Chondrocyte (in vitro differentiated cells): ENCODE data around the gene L1TD1. TPM values are rescaled to one million over a fixed set of nuclear protein-coding genes. Genes with fewer than 3 reads are reported as not detected.
"Not testable (repeated sequence)": the region's sequence is repeated elsewhere in the genome, so short reads cannot be mapped to it uniquely, and the experiment has no call there.

Source experiments
- DNase-seq: peaks from one replicate; pipeline ENCODE4 v3.0.0; 2021; ENCODE audit warnings: mixed read lengths, low spot score
- H3K27ac Mint-ChIP-seq: one replicate; pipeline ENCODE4 v1.8.0; 2021; ENCODE audit warnings: mild to moderate bottlenecking, moderate library complexity, mixed read lengths; ENCODE audit not compliant: unreplicated experiment
- H3K27me3 Mint-ChIP-seq: 2 replicates; pipeline ENCODE4 v1.8.0; 2021; ENCODE audit warnings: low read depth, mixed read lengths
- H3K36me3 Mint-ChIP-seq: 2 replicates; pipeline ENCODE4 v1.8.0; 2021; ENCODE audit warnings: low read depth, mixed read lengths
- H3K4me1 Mint-ChIP-seq: 2 replicates; pipeline ENCODE4 v1.8.0; 2021; ENCODE audit warnings: low read depth, mild to moderate bottlenecking, mixed read lengths
- H3K4me3 Mint-ChIP-seq: one replicate; pipeline ENCODE4 v1.8.0; 2021; ENCODE audit warnings: mild to moderate bottlenecking, moderate library complexity, mixed read lengths; ENCODE audit not compliant: unreplicated experiment
- H3K9me3 Mint-ChIP-seq: 2 replicates; pipeline ENCODE4 v1.8.0; 2021; ENCODE audit warnings: low read depth, mixed read lengths
- total RNA-seq: library from RNA; stranded (reverse); gene quantifications from 3 replicates; pipeline ENCODE4 v1.2.1, GENCODE V29; 2021
- TF ChIP-seq, protein P1 (sequence below): fragments of 200-600 bp; sonication (generic); IDR thresholded peaks from 2 replicates; pipeline ENCODE4 v1.5.0; 2021; ENCODE audit warnings: antibody characterized with exemption, mild to moderate bottlenecking, moderate library complexity

The L1TD1 gene
- total RNA-seq, 1 donor from 2014 or later = 0.12 TPM

DNA sequence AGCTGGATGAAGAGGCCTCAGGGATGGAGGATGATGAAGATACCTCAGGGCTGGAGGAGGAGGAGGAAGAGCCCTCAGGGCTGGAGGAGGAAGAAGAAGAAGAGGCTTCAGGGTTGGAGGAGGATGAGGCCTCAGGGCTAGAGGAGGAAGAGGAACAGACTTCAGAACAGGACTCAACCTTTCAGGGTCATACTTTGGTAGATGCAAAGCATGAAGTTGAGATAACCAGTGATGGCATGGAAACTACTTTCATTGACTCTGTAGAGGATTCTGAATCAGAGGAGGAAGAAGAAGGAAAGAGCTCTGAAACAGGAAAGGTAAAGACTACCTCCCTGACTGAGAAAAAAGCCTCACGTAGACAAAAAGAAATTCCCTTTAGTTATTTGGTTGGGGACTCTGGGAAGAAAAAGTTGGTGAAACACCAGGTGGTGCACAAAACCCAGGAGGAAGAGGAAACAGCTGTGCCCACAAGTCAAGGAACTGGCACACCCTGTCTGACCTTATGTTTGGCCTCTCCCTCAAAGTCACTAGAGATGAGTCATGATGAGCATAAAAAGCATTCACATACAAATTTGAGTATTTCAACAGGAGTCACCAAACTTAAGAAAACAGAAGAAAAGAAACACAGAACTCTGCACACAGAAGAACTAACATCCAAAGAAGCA lies 15.4 kb downstream of the L1TD1 start:
- peaks cover 33% of the 10 kb centered on the region for H3K9me3 Mint-ChIP-seq
- peaks cover 7% of the 10 kb centered on the region for H3K4me1 Mint-ChIP-seq
- peak overlapping the region; percentile 38 for H3K27ac Mint-ChIP-seq
- H3K4me3 Mint-ChIP-seq = no peak overlapping the region
- TF ChIP-seq, protein P1, sequence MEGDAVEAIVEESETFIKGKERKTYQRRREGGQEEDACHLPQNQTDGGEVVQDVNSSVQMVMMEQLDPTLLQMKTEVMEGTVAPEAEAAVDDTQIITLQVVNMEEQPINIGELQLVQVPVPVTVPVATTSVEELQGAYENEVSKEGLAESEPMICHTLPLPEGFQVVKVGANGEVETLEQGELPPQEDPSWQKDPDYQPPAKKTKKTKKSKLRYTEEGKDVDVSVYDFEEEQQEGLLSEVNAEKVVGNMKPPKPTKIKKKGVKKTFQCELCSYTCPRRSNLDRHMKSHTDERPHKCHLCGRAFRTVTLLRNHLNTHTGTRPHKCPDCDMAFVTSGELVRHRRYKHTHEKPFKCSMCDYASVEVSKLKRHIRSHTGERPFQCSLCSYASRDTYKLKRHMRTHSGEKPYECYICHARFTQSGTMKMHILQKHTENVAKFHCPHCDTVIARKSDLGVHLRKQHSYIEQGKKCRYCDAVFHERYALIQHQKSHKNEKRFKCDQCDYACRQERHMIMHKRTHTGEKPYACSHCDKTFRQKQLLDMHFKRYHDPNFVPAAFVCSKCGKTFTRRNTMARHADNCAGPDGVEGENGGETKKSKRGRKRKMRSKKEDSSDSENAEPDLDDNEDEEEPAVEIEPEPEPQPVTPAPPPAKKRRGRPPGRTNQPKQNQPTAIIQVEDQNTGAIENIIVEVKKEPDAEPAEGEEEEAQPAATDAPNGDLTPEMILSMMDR = no peak
- no peaks in the 10 kb centered on the region for H3K27me3 Mint-ChIP-seq
- H3K36me3 Mint-ChIP-seq = peaks cover 19% of the 10 kb centered on the region
- no peak for DNase-seq

DNA sequence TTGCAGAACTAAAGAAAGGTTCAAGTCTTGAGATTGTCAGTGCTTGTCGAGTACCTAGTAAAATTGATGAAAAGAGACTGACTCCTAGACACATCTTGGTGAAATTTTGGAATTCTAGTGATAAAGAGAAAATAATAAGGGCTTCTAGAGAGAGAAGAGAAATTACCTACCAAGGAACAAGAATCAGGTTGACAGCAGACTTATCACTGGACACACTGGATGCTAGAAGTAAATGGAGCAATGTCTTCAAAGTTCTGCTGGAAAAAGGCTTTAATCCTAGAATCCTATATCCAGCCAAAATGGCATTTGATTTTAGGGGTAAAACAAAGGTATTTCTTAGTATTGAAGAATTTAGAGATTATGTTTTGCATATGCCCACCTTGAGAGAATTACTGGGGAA lies 16.3 kb downstream of the L1TD1 start:
- no peak overlapping the region for H3K4me3 Mint-ChIP-seq

DNA sequence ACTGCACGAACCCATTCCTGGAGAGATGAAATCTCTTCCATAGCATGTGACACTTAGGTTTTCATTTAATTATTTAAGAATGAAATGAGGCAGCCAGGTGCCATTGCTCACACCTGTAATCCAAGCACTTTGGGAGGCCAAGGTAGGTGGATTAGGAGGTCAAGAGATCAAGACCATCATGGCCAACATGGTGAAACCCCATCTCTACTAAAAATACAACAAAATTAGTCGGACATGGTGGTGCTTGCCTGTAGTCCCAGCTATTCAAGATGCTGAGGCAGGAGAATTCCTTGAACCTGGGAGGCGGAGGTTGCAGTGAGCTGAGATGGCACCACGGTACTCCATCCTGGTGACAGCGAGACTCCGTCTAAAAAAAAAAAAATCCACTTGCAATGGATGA lies 17.8 kb downstream of the L1TD1 start:
- peaks cover 24% of the 10 kb centered on the region for H3K9me3 Mint-ChIP-seq
- H3K36me3 Mint-ChIP-seq = peaks cover 11% of the 10 kb centered on the region
- no peak overlapping the region for H3K27ac Mint-ChIP-seq
- DNase-seq = no peak
- H3K4me3 Mint-ChIP-seq = no peak overlapping the region
- TF ChIP-seq, protein P1 = no peak
- H3K4me1 Mint-ChIP-seq = peaks cover 7% of the 10 kb centered on the region
- no peaks in the 10 kb centered on the region for H3K27me3 Mint-ChIP-seq

More for the DNA sequence above, 16.3 kb downstream of the L1TD1 start:
- Mint-ChIP-seq H3K9me3 (peaks cover 33% of the 10 kb centered on the region), H3K27ac (no peak overlapping the region), H3K36me3 (peaks cover 19% of the 10 kb centered on the region), H3K4me1 (peaks cover 7% of the 10 kb centered on the region), H3K27me3 (no peaks in the 10 kb centered on the region)
- TF ChIP-seq, protein P1 = no peak
- no peak for DNase-seq

DNA sequence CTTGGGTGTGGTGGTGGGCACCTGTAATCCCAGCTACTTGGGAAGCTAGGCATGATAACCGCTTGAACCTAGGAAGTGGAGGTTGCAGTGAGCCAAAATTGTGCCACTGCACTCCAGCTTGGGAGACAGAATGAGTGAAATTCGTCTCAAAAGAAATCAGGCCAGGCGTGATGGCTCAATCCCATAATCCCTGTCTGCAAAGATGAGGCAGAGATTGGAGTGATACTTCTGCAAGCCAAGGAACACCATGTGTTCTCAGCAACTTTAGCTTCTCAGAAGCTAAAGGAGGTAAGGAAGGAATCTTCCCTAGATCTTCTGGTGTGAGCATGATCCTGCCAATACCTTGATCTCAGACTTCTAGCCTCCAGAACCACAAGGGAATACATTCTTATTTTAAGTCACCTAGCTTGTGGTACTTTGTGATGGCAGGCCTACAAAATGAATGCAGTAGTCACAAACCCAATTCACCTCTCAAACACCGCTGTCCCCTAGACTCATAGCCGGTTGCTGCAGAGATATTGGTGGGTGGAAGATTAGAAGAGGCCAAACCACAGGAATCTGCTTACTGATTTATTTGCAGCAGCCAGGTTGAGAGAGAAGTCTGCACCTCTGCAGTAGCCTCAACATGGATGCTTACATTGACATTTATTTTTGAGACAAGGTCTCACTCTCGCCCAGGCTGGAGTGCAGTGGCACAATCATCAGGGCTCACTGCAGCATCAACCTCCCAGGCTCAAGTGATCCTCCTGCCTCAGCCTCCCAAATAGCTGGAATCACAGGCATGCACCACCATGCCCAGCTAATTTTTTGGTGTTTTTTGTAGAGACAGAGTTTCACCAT lies 18.6 kb downstream of the L1TD1 start:
- Mint-ChIP-seq H3K27me3 (no peaks in the 10 kb centered on the region), H3K27ac (no peak overlapping the region), H3K36me3 (peaks cover 11% of the 10 kb centered on the region), H3K4me1 (peaks cover 7% of the 10 kb centered on the region), H3K4me3 (no peak overlapping the region), H3K9me3 (peaks cover 23% of the 10 kb centered on the region)
- no peak for DNase-seq
- TF ChIP-seq, protein P1 = no peak

DNA sequence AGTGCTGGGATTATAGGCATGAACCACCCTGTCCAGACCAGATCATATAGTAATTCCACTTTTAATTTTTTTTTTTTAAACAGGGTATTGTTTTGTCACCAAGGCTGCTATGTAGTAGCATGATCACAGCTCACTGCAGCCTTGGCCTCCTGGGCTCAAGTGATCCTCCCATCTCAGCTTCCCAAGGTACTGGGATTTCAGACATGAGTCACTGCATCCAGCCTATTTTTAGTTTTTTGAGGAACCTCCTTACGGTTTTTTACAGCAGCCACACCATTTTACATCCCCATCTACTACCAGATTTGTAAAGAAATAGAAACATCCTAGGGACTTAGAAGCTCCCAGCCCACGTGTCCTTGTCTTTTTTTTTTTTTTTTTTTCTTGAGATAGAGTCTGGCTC lies 24.0 kb downstream of the L1TD1 start:
- no peak overlapping the region for H3K4me3 Mint-ChIP-seq
- TF ChIP-seq, protein P1 = no peak
- H3K36me3 Mint-ChIP-seq = no peaks in the 10 kb centered on the region
- peak overlapping the region; percentile 33 for H3K27ac Mint-ChIP-seq
- no peak for DNase-seq
- H3K9me3 Mint-ChIP-seq = peaks cover 2% of the 10 kb centered on the region
- peaks cover 6% of the 10 kb centered on the region for H3K4me1 Mint-ChIP-seq
- H3K27me3 Mint-ChIP-seq = no peaks in the 10 kb centered on the region

DNA sequence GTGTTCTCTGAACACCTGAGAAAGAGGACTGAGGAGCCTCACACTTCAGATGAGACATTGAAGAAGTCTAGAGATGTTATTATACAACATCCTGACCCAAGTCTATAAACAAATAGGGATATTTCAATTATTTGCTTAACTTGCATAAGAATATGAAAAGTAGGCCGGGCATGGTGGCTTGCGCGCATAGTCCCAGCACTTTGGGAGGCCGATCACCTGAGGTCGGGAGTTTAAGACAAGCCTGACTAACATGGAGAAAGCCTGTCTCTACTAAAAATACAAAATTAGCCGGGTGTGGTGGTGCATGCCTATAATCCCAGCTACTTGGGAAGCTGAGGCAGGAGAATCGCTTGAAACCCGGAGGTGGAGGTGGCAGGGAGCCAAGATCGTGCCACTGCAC lies 25.8 kb downstream of the L1TD1 start:
- H3K4me1 Mint-ChIP-seq, H3K36me3 Mint-ChIP-seq, H3K4me3 Mint-ChIP-seq, H3K27ac Mint-ChIP-seq, DNase-seq, H3K27me3 Mint-ChIP-seq, H3K9me3 Mint-ChIP-seq: not testable (repeated sequence)
